HG03460 (cell line): ENCODE results near the gene TRPV4.

ENCODE experiments used
- ATAC-seq: cut with Tn5 transposase; IDR thresholded peaks from one replicate; pipeline ENCODE4 v1.9.1; 2021; ENCODE audit not compliant: unreplicated experiment

TRPV4 gene

DNA sequence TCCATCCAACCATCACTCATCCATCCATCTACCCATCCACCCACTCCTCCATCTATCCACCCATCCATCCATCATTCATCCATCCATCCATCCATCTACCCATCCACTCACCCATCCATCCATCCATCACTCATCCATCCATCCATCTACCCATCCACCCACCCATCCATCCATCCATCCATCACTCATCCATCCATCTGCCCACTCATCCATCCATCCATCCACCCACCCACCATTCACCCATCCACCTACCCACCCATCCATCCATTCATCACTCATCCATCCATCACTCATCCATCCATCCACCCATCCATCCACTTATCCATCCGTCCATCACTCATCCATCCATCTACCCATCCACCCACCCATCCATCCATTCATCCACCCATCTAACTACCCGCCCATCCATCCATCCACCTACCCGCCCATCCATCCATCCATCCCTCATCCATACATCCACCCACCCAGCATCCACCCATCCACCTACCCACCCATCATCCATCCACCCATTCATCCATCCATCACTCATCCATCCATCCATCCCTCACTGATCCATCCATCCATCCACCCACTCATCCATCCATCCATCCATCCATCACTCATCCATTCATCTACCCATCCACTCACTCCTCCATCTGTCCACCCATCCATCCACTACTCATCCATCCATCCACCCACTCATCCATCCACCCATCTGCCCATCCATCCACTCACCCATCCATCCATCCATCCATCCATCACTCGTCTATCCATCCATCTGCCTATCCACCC, 24.1 kb downstream of the TRPV4 start:
- ATAC-seq = no peak

DNA sequence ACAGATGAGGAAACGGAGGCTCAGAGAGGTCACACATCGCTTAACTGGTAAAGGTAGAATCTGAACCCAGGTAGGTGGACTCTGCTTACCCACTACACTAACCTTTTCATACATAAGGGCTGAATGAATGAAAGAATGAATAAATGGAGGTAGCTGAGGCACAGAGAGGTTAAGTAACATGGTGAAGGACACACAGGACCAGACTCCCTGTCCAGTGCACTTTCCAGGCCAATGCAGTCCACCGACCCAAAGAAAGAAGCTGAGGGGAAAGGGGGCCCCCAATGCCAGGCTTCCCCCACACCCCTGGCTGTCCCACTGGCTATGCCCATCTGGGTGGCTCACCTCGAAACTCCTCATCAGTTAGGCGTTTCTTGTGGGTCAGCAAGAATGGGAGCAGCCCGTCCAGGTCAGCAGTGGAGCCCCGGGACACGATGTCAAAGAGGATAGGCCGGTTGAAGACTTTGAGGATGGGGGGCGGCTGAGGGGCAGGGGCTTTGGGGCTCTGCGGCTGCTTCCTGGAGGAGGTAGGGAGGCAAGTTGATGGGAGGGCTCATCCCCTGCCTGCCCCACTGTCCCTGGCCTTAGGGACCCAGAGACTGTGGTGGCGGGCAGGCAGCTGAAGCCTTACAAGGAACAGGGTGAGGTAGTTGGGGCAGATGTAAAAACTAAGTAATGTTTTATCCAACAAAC, 25.1 kb downstream of the TRPV4 start:
- ATAC-seq = no peak

GRCh38 chr12:109804820-109805761, 28.1 kb downstream of the TRPV4 start:
- no peak for ATAC-seq

DNA sequence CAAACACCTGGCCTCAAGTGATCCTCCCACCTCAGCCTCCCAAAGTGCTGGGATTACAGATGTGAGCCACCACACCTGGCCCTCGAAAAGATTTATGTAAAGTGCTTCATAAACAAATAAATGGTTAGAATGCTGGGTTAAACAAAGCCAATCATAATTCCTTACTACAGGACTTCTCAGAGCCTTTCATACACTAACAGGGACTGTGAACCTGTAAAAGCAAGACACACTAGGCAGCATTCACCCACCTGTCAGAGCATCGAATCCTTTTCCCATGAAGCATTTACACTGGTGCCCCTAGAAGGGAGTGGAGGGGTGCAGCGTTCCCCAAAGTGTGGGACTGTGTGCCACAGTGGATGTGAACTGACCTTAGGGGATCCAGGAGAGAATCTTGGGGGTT, 29.5 kb downstream of the TRPV4 start:
- no peak for ATAC-seq

GRCh38 chr12:109802828-109803227, 30.4 kb downstream of the TRPV4 start:
- no peak for ATAC-seq

GRCh38 chr12:109800536-109800935, 32.7 kb downstream of the TRPV4 start:
- ATAC-seq = no peak

GRCh38 chr12:109798691-109799090, 34.5 kb downstream of the TRPV4 start:
- no peak for ATAC-seq

- ATAC-seq = no peak
Observed at GRCh38 chr12:109797905-109798669, 35.1 kb downstream of the TRPV4 start.

GRCh38 chr12:109796057-109796456, 37.1 kb downstream of the TRPV4 start:
- ATAC-seq = no peak

DNA sequence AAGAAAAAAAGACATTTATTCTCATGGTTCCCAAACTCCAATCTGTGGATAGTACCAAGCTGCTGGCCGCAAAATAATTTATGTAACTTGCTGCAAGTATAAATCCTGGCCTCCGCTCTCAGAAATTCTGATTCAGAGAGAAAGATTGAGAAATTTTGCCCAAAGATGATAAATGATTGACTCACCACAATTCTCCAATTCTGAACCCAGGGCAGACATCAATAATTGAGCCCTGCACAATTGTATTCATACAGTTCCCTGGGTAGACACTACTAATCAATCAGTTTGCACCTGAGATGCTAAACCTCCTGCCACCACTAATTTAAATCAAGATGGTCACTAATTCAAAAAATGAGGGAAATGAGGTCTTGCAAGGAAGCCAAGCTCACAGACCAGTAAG, 38.2 kb downstream of the TRPV4 start:
- no peak for ATAC-seq

GRCh38 chr12:109793826-109794501, 39.2 kb downstream of the TRPV4 start:
- ATAC-seq = no peak

- ATAC-seq = no peak
Observed at GRCh38 chr12:109793411-109793810, 39.8 kb downstream of the TRPV4 start.

- no peak for ATAC-seq
Observed at GRCh38 chr12:109792992-109793391, 40.2 kb downstream of the TRPV4 start.

GRCh38 chr12:109789526-109790048, 43.6 kb downstream of the TRPV4 start:
- ATAC-seq = no peak

- no peak for ATAC-seq
Observed at GRCh38 chr12:109786799-109787198, 46.4 kb downstream of the TRPV4 start.

GRCh38 chr12:109785854-109786253, 47.3 kb downstream of the TRPV4 start:
- ATAC-seq = no peak

- ATAC-seq = no peak
Observed at GRCh38 chr12:109783965-109784244, 49.3 kb downstream of the TRPV4 start.

DNA sequence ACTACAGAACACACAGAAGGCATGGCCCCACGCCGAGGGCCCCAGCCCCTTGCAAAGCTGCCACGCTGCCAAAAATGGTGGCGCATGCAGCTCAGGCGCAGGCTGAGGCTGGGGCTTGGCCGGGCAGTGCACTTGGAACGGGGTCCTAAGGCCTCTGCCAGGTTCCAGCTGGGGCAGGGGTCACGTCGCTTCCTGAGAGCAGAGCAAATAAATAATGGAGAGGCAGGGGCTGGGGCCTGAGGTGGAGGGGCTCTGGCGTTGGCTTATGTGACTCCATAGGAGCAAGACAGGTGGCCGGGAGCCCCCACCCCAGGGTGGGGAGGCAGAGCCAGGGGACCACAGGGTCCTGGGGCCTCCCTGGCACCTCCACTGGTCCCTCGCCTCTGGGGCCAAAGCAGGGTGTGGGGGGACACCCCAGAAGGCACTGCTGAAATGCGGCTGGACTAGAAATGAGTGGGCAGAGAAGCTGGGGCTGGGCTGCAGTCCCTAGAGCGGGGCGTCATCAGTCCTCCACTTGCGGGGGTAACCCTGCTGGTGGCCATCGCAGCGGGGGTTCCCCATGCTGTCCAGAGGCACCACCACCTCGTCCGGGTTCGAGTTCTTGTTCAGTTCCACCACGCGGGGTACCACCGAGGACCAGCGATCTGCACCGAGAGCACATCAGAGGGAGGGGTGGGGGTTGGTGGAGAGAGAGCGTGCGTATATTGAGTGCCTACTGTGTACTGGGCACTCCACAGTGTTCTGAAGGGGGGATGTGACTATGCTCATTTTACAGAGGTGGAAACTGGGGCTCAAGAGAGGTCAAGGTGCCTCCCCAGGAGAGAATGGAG, 49.8 kb downstream of the TRPV4 start:
- no peak for ATAC-seq

DNA sequence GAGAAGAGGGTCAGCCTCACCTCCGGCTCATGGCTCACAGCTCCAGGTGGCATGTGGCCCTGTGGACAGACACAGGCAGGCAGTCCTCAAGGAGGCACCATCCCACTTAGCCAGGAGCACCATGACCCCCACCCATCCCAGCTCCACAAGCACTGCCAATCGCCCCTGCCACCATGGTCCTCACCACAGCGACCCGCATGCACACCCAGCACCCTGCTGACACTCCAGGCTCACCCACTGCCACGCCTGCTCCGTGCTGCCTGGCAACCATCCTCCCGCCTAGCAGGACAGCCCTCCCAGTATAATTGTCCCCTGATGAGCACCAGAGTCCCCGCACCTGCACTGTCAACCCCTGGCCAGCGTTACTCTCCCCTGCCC, 50.9 kb downstream of the TRPV4 start:
- no peak for ATAC-seq
